ENCODE measurements around the gene EXOC2.
"Not testable (repeated sequence)": the region's sequence is repeated elsewhere in the genome, so short reads cannot be mapped to it uniquely, and the experiment has no call there.

EXOC2 gene

DNA sequence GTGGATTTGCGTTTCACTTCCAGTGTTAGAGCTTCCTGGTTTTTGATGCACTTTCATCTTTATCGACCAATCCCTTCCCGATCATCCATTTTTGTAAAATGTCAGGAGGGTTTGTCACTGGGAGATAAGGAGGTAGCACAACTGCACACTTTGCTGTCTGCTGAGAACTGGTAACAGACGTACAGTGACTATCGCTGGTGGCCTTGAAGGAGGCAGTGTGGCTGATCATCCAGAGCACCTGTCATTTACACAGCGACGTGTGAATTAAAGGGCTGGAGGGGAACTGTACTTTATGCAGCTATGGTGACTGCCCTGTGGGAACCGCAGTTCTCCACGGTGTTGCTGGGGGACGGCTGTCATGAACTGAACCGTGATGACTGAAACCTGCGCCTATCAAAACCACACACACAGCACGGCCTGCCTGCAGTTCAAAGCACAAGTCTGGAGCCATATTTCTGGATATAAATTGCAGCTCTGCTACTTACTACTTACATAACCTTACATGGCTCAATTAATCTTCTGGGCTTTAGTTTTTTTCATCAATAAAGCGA lies 86.0 kb downstream of the EXOC2 start:
- Mint-ChIP-seq H3K27ac (no peak overlapping the region), H3K27me3 (no peaks in the 10 kb centered on the region), H3K4me3 (no peak overlapping the region), H3K4me1 (ENCODE audit: low read depth) (peaks cover 4% of the 10 kb centered on the region), H3K9me3 (no peaks in the 10 kb centered on the region), H3K36me3 (ENCODE audit: low read depth) (peaks cover 31% of the 10 kb centered on the region)

DNA sequence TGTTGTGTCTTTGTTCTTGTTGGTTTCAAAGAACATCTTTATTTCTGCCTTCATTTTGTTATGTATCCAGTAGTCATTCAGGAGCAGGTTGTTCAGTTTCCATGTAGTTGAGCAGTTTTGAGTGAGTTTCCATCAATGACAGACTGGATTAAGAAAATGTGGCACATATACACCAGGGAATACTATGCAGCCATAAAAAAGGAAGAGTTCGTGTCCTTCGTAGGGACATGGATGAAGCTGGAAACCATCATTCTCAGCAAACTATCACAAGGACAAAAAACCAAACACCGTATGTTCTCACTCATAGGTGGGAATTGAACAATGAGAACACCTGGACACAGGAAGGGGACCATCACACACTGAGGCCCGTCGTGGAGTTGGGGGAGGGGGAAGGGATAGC lies 87.0 kb downstream of the EXOC2 start:
- H3K27me3 Mint-ChIP-seq; H3K9me3 Mint-ChIP-seq; H3K4me3 Mint-ChIP-seq; H3K4me1 Mint-ChIP-seq (ENCODE audit: low read depth); H3K27ac Mint-ChIP-seq: not testable (repeated sequence)
- H3K36me3 Mint-ChIP-seq (ENCODE audit: low read depth): peaks cover 31% of the 10 kb centered on the region

DNA sequence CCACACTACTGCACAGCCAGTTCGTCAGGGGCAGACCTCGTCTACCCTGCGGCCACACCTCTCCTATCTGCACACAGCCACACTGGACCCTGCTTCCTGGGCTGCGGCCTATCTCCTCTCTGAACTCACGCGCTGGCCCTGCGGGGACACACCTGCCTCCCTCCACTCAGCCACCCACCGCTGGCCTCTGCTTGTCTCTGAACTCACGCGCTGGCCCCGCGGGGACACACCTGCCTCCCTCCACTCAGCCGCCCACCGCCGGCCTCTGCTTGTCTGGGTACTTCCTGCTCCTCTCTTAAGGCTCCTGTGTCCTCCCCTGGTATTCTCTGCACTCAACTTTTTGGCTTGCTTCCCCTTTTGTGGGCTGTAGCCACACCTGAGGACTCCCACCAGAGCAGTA lies 88.4 kb downstream of the EXOC2 start:
- no peaks in the 10 kb centered on the region for H3K27me3 Mint-ChIP-seq
- H3K36me3 Mint-ChIP-seq (ENCODE audit: low read depth): peaks cover 27% of the 10 kb centered on the region
- H3K9me3 Mint-ChIP-seq: no peaks in the 10 kb centered on the region
- no peak overlapping the region for H3K4me3 Mint-ChIP-seq
- H3K4me1 Mint-ChIP-seq (ENCODE audit: low read depth): no peaks in the 10 kb centered on the region
- H3K27ac Mint-ChIP-seq: peak overlapping the region; percentile 70

DNA sequence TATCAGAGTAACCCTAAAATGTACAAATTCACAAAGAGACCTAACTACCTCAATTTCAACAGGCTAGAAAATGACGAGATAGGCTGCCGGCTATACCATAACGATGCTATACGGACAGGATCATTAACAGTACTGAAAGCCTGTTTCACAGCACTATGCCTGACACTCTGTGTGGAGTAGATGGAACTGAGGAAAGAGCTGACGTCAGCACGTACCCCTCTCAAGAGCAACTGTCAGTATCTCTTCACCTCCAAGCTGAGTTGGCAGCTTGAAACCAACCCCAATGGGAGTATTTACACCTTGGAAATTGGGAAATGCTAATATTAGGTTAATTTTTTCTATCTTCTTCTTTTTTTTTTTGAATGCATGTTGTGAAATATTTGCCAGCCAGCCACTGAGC lies 89.7 kb downstream of the EXOC2 start:
- Mint-ChIP-seq H3K36me3 (ENCODE audit: low read depth) (peaks cover 19% of the 10 kb centered on the region), H3K27me3 (no peaks in the 10 kb centered on the region), H3K4me3 (no peak overlapping the region), H3K9me3 (no peaks in the 10 kb centered on the region), H3K4me1 (ENCODE audit: low read depth) (no peaks in the 10 kb centered on the region), H3K27ac (no peak overlapping the region)

DNA sequence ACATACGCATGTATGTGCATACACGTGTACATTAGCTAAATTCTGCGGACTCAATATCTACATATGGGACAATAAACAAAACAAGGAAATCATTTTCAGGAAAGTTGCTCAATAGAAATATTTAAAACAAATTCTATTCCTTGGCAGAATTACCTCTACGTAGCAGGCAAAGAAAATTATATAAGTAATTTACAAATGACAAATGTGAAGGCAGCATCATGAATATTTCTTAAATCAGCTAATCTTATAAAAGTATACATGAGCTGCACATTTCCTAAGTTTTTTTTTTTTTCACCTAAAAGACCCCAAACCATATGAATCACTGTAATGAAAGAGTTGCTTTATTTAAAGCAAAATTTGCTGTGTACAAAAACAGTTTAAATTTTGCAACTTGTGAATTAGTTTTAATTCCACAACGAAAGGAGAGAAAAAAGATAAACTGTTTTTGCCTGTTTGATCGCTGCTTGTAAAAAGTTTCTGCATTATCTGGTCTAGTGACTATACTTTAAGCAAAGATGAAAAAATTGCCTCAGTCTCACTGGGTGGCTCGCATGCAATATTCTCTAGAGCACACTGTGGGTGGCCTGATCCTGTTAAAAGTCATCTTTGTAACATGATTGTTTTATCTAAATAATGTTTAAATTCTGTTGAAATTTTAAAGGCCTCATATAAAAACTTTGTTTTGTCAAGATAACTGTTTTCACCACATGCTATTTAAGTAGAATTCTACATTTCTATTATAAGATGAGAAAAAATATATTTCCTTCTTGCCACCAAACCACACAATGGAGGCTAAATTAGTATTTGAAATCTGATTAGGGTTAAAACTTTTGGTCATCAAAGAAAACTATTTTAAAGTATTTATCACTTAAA lies 93.1 kb downstream of the EXOC2 start:
- H3K36me3 Mint-ChIP-seq (ENCODE audit: low read depth): peaks cover 5% of the 10 kb centered on the region
- H3K4me1 Mint-ChIP-seq (ENCODE audit: low read depth): no peaks in the 10 kb centered on the region
- H3K9me3 Mint-ChIP-seq: no peaks in the 10 kb centered on the region
- H3K27me3 Mint-ChIP-seq: no peaks in the 10 kb centered on the region
- no peak overlapping the region for H3K27ac Mint-ChIP-seq
- H3K4me3 Mint-ChIP-seq: no peak overlapping the region

DNA sequence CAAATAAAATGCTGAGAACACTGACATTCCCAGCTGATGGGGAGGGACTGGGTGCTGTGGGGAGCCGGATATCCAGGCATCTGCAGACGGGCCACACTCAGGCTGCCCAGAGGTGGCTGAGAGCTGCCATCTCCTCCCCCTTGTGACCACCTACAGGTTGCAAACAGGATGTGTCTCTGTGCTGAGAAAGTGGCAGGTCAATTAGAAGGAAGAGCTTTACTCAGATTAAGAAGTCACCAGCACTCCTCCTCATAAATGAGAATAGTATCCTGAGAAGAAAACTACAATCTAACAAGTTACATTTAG lies 99.1 kb downstream of the EXOC2 start:
- H3K4me1 Mint-ChIP-seq (ENCODE audit: low read depth): no peaks in the 10 kb centered on the region
- H3K27me3 Mint-ChIP-seq: no peaks in the 10 kb centered on the region
- no peak overlapping the region for H3K4me3 Mint-ChIP-seq
- H3K27ac Mint-ChIP-seq: no peak overlapping the region
- H3K9me3 Mint-ChIP-seq: no peaks in the 10 kb centered on the region
- peaks cover 31% of the 10 kb centered on the region for H3K36me3 Mint-ChIP-seq (ENCODE audit: low read depth)

DNA sequence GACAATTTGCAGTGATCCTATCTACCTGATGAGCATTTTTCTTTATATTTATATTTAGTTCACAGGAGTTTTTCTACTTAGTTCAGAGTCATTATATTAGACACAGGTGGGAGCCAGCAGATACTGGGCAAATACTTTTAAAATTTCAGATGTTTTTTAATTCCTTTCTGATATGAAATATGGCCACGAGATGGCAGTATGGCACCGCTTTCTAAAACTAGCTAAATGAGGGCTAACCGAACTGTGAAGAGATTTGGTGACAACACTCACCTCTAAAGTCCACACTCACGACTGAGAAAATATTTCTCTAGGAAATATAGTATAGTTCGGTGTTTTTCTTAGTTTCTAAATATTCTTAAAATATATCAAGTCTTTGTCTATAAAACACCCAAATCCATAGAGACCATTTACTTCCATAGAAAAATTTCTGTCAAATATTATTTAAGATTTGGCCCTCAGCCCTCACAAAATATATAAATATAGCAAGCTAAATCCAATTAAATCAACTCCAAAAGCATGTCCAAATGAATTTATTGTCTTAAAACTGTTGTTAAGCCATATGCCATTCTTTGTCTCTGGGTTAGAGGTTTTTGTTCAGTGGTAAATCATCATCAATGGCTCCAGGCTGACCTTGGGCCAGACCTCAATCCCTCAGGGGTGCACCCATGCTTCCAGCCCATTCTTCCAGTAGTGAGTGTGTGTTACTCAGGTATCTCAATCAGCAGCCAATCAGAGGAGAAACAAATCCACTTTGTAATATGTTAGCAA lies 99.6 kb downstream of the EXOC2 start:
- peaks cover 35% of the 10 kb centered on the region for H3K36me3 Mint-ChIP-seq (ENCODE audit: low read depth)
- no peak overlapping the region for H3K27ac Mint-ChIP-seq
- H3K4me1 Mint-ChIP-seq (ENCODE audit: low read depth): no peaks in the 10 kb centered on the region
- no peak overlapping the region for H3K4me3 Mint-ChIP-seq
- no peaks in the 10 kb centered on the region for H3K27me3 Mint-ChIP-seq
- H3K9me3 Mint-ChIP-seq: no peaks in the 10 kb centered on the region

DNA sequence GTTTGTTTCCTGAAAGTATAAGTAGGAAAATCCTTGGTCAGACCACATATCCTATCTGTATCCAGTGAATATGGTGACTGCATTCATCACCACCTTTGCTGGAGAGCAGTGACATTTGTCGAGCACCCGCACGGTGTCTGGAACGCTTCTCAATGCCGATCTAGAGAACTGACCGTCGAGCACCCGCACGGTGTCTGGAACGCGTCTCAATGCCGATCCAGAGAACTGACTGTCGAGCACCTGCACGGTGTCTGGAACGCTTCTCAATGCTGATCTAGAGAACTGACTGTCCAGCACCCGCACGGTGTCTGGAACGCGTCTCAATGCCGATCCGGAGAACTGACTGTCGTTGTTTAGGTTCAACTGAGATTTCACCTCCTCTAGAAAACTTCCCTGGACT lies 103.8 kb downstream of the EXOC2 start:
- no peak overlapping the region for H3K4me3 Mint-ChIP-seq
- H3K27me3 Mint-ChIP-seq: no peaks in the 10 kb centered on the region
- H3K9me3 Mint-ChIP-seq: no peaks in the 10 kb centered on the region
- peaks cover 30% of the 10 kb centered on the region for H3K36me3 Mint-ChIP-seq (ENCODE audit: low read depth)
- H3K27ac Mint-ChIP-seq: no peak overlapping the region
- H3K4me1 Mint-ChIP-seq (ENCODE audit: low read depth): peaks cover 10% of the 10 kb centered on the region

DNA sequence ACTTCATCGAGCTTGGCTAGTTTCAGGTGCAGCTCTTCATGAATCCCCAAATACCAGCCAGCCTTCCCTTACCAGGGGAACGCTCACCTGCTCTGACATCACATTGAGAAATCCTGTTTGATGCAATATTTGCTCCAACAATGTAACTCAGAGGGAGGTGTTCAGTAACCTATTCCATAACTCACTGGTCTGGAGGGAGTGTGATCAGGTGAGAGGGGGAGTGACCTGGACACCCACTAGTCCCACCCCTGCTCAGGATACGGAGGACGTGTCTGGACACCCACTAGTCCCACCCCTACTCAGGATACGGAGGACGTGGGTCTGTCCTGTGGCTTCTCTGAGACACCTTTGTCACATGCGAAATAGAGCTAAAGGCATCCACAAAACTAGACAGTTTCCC lies 106.4 kb downstream of the EXOC2 start:
- Mint-ChIP-seq H3K27me3 (no peaks in the 10 kb centered on the region), H3K27ac (no peak overlapping the region), H3K4me3 (no peak overlapping the region), H3K9me3 (no peaks in the 10 kb centered on the region), H3K4me1 (ENCODE audit: low read depth) (peaks cover 18% of the 10 kb centered on the region), H3K36me3 (ENCODE audit: low read depth) (peaks cover 24% of the 10 kb centered on the region)

DNA sequence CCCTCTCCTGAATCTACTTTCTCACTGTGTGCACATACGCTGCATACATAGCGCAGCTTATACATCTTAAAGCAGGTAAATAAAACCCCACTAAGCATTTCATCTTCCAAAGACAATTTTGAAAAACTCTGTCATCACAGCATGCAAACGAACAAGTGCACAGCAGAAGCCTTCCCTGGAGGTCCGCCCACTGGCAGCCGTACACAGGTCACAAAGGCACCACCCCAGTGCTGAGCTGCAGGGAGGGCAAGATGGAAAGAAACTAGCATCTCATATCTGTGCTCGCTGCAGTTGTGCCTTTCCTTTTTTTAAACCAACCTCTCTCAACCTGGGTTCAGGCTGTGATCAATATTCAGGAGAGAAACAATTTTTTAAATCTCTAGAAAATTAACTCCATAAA lies 109.3 kb downstream of the EXOC2 start:
- Mint-ChIP-seq H3K27ac (no peak overlapping the region), H3K9me3 (no peaks in the 10 kb centered on the region), H3K36me3 (ENCODE audit: low read depth) (peaks cover 2% of the 10 kb centered on the region), H3K27me3 (no peaks in the 10 kb centered on the region), H3K4me3 (no peak overlapping the region), H3K4me1 (ENCODE audit: low read depth) (peaks cover 18% of the 10 kb centered on the region)

DNA sequence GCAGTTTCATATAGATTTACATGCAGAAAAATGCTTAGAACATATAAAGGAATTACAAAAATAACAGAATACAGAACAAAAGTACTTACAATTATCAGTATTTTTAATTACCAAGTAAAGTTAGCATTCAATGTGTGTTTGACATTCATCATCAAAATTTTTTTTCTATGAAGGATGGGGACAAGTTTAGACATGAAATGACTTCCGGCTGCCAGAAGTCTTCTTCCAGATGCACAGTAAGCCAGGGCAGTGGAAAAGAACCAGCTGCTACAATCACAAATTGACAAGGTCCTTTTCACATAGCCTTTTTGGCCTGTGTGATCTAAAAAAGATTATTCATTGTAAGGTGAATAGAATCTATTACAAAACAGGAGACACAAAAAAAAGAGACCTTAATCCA lies 109.8 kb downstream of the EXOC2 start:
- H3K4me3 Mint-ChIP-seq: no peak overlapping the region
- H3K27me3 Mint-ChIP-seq: no peaks in the 10 kb centered on the region
- no peaks in the 10 kb centered on the region for H3K9me3 Mint-ChIP-seq
- H3K4me1 Mint-ChIP-seq (ENCODE audit: low read depth): peaks cover 18% of the 10 kb centered on the region
- no peaks in the 10 kb centered on the region for H3K36me3 Mint-ChIP-seq (ENCODE audit: low read depth)
- H3K27ac Mint-ChIP-seq: no peak overlapping the region

DNA sequence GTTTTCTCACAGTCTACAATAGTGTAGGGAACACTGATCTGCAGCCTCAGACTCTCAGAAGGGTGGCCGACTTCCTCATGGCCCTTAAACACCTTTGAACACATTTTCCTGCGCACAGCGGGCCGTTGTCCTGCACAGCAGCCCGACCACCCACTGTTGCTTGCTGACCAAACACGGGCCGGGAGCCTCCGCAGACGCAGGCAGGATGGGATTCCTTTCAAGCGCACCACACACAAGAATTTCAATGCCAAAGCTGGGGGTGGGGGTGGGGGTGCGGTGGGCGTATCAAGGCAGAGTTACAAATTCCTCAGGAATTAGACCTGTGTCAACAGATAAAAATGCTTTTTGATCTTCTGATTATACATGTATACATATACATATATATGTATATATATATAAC lies 110.6 kb downstream of the EXOC2 start:
- no peak overlapping the region for H3K27ac Mint-ChIP-seq

DNA sequence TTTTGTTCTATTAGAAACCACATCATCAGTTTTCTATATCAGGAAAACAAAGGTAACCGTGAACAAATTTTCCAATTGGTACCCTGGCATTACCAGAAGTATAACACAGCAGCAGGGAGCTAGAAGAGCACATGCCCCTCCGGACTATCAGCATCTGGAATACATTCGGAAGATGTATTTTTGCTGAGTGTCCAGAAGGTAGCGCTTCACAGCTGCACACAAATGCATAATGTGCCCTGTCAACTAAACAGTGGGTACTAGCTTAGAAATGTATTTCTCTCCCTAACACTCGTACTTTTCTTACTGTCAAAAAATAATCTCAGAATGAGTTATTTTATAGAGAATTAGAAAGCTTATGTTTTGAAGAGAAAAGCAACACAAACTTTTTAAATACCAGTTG lies 113.6 kb downstream of the EXOC2 start:
- Mint-ChIP-seq H3K27ac (no peak overlapping the region), H3K4me3 (no peak overlapping the region), H3K4me1 (ENCODE audit: low read depth) (peaks cover 9% of the 10 kb centered on the region), H3K36me3 (ENCODE audit: low read depth) (peaks cover 6% of the 10 kb centered on the region), H3K9me3 (no peaks in the 10 kb centered on the region), H3K27me3 (no peaks in the 10 kb centered on the region)

More for the DNA sequence above, 110.6 kb downstream of the EXOC2 start:
- Mint-ChIP-seq H3K36me3 (ENCODE audit: low read depth) (no peaks in the 10 kb centered on the region), H3K27me3 (no peaks in the 10 kb centered on the region), H3K4me3 (no peak overlapping the region), H3K4me1 (ENCODE audit: low read depth) (peaks cover 18% of the 10 kb centered on the region), H3K9me3 (no peaks in the 10 kb centered on the region)

DNA sequence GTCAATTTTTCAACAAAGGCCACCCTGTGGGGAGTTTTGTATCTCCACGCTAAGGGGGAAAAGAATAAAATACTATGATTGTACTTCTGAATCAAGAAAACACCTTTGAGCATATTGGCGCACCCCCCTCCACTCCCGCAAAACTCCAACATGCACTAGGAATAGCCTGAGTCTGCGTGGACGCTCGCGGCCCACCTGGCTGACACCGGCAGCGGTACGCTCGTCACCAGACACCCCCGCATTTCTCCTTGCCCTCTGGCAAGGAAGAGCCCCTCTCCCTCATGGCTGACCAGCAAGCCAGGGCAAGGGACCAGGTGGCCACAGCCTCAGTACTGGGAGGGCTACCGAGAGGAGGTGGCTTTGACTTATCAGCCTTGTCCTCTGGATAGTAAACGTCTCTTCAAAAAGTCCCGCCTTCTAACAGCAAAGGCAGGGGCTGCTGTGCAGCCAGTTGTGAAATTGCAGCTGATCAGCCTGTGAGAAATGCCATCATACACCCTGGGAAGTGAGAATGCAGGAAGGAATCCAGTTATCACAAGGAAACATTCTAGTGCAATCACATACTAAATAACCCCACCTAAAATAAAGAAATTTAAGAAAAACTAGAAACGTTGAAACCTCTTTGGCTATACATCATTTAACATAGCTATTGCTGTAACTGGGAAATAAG lies 120.2 kb downstream of the EXOC2 start:
- Mint-ChIP-seq H3K27ac (no peak overlapping the region), H3K4me3 (no peak overlapping the region), H3K9me3 (no peaks in the 10 kb centered on the region), H3K4me1 (ENCODE audit: low read depth) (peaks cover 4% of the 10 kb centered on the region), H3K27me3 (no peaks in the 10 kb centered on the region), H3K36me3 (ENCODE audit: low read depth) (peaks cover 34% of the 10 kb centered on the region)

DNA sequence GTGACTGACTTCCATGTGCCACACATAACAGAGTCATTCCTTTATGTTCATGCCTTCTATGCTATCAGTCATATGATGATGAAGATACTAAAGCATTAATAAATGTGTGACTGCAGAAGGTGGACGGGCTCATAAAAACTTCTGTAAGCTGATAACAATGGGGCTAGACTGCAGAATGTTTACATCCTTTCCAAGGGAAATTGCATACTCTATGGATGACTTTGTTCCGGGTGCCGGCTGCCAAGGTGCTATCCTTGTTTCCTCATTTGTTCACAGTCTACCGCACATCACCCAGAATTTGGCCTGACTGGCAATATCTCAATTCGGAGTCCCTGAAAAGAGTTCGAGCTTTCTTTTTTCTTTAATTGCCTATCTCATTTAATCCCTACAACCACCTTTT lies 121.0 kb downstream of the EXOC2 start:
- Mint-ChIP-seq H3K36me3 (ENCODE audit: low read depth) (peaks cover 36% of the 10 kb centered on the region), H3K9me3 (no peaks in the 10 kb centered on the region), H3K4me3 (no peak overlapping the region), H3K27me3 (no peaks in the 10 kb centered on the region), H3K27ac (no peak overlapping the region), H3K4me1 (ENCODE audit: low read depth) (peaks cover 4% of the 10 kb centered on the region)

Measured in stimulated activated naive CD8-positive, alpha-beta T cell treated with anti-CD3 and anti-CD28 coated beads, Interleukin-15, Interleukin-2, amounts not matched to agents 100 ng/mL and 50 ng/mL, for 24 hours (primary cell).